AG04449 (cell line): ENCODE data around the gene CDON.

ENCODE experiments used
- CTCF ChIA-PET: fragments of 350-600 bp; formaldehyde crosslinking; extraction: SDS; loops from one replicate; lab custom pipeline; 2021; ENCODE audit warnings: antibody characterized with exemption; lab: Yijun Ruan, JAX
- POLR2A ChIA-PET: fragments of 400-600, 350-600 bp; formaldehyde crosslinking; extraction: SDS; loops from one replicate; lab custom pipeline; 2020; ENCODE audit warnings: antibody characterized with exemption, inconsistent platforms; lab: Yijun Ruan, JAX
- DNase-seq: peaks from one replicate; pipeline ENCODE4 v3.0.0-alpha.2; 2010; ENCODE audit warnings: low read depth, low spot score
- H3K4me3 ChIP-seq: 2 replicates; pipeline ENCODE4 v1.5.1; 2011; ENCODE audit warnings: low read depth, mild to moderate bottlenecking, control low read depth, low read length
- CTCF ChIP-seq: IDR thresholded peaks from one replicate; pipeline ENCODE4 v1.5.1; 2011; ENCODE audit warnings: mild to moderate bottlenecking, moderate library complexity, low read length, control low read depth, inconsistent platforms; ENCODE audit not compliant: insufficient read depth; ENCODE audit errors: missing control alignments

The CDON gene

GRCh38 chr11:125960771-125961170, 101.9 kb downstream of the CDON start:
- no peak overlapping the region for H3K4me3 ChIP-seq
- DNase-seq: no peak
- ChIA-PET POLR2A (no interaction called here), CTCF (interaction anchor here (1.0 kb wide), 1 partner anchor 38 kb away, joined by 3 read pairs; no protein-coding TSS in a partner anchor)
- no peak for TF ChIP-seq CTCF

- no peak for TF ChIP-seq CTCF
- DNase-seq: no peak
- H3K4me3 ChIP-seq: no peak overlapping the region
- ChIA-PET POLR2A (no interaction called here), CTCF (no interaction called here)
Observed at GRCh38 chr11:125959931-125960330, 102.7 kb downstream of the CDON start.

- no peak overlapping the region for H3K4me3 ChIP-seq
- POLR2A ChIA-PET: no interaction called here
- CTCF ChIA-PET: no interaction called here
- DNase-seq: no peak
- no peak for TF ChIP-seq CTCF
Observed at GRCh38 chr11:125959511-125959910, 103.2 kb downstream of the CDON start.

GRCh38 chr11:125958872-125959400, 103.7 kb downstream of the CDON start:
- H3K4me3 ChIP-seq: no peak overlapping the region
- no peak for TF ChIP-seq CTCF
- POLR2A ChIA-PET: interaction anchor here (0.6 kb wide), 1 partner anchor 39 kb away, joined by 3 read pairs; no protein-coding TSS in a partner anchor
- CTCF ChIA-PET: no interaction called here
- DNase-seq: no peak

DNA sequence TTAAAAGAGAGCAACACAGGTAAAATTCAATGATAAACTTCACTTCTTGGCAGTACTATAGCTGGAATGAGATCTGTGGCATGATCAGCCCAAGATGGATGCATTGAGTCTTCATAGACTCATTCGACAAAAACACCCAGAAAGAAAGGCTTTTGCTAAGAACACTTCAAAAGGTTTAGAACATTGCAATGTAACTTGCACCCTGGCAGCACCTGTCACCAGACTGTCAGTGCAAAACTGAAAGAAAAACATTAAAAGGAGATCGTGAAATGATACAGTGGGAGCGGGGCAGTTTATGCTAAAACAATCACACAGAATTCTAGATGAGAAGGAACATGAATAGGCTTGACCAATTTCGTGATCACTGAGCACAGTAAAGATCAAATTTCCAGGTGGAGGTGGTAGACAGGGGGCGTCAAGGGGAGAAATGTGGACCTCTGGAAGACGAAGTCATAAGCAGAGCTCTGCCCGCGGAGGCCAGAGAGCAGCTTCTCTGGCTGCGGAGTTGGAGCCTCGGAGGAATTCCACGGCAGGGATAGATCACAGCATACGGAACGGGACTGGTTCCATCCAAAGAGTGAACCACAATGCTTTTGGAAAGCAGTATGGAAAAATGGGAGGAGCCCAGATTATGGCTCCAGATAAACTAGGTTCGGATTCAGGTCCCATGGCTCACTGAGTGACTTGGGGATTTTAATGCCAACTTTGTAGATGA, 104.9 kb downstream of the CDON start:
- H3K4me3 ChIP-seq: no peak overlapping the region
- no peak for DNase-seq
- ChIA-PET POLR2A (no interaction called here), CTCF (no interaction called here)
- TF ChIP-seq CTCF: no peak

DNA sequence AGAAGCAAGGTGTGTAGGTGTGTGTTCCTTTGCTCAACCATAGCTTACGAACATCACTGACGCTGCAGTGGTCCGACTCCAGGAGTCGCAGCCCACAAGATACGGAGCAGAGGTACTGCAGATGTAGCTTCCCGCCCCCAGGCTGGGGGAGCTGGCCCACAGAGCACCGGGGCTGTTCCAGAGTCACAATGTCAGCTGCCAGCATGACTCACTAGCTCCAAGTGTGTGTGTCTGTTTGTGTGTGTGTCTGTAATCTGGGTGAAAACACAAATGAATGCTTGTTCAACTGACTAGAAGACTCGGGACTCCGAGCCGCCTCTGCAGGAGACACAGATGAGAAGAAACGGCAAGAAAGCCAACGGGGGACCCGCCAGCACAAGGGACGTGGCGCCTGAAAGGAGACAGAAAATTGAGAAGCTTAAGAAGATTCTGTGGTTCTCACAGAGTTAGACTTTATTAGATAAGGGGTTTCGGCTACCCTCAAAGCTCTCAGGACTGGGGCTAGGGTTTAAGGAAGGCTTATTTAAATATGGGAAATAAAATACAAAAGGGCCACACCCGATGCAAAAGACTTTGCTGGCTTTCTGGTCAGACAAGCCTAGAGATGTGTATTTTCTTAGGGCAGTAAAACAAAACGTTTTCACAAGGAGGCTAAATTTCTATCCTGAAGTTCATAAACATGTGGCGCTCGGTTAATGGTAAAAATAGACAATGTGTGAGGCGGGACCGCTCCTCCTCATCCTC, 106.1 kb downstream of the CDON start:
- CTCF ChIA-PET: no interaction called here
- TF ChIP-seq CTCF: no peak
- H3K4me3 ChIP-seq: no peak overlapping the region
- POLR2A ChIA-PET: no interaction called here
- no peak for DNase-seq
